Activated CD8-positive, alpha-beta memory T cell treated with anti-CD3 and anti-CD28 coated beads, Interleukin-2, amount 10 ng/mL, durations not matched to agents 7 days and 5 days (primary cell): Measurements from ENCODE around the gene ALDOC. TPM values are rescaled to one million over a fixed set of nuclear protein-coding genes. Genes with fewer than 3 reads are reported as not detected.

Experiments
- ATAC-seq: fragments of 150-1000 bp; cut with Tn5 transposase; one replicate; pipeline ENCODE4 v1.10.0; 2021; ENCODE audit warnings: moderate library complexity
- CTCF ChIA-PET: fragments of 350-600 bp; sonication (Branson Sonifier 250); formaldehyde crosslinking; loops from one replicate; lab custom pipeline; 2021; ENCODE audit warnings: antibody characterized with exemption; lab: Charles Lee
- DNase-seq: peaks from one replicate; pipeline ENCODE4 v3.0.0-alpha.2; 2020
- H3K27ac Mint-ChIP-seq: one replicate; pipeline ENCODE4 v1.8.0; 2021; ENCODE audit warnings: mild to moderate bottlenecking, mixed read lengths
- H3K27me3 Mint-ChIP-seq: one replicate; pipeline ENCODE4 v1.8.0; 2021; ENCODE audit warnings: mixed read lengths
- H3K36me3 Mint-ChIP-seq: one replicate; pipeline ENCODE4 v1.8.0; 2021; ENCODE audit warnings: mild to moderate bottlenecking, mixed read lengths
- H3K4me1 Mint-ChIP-seq: one replicate; pipeline ENCODE4 v1.8.0; 2021; ENCODE audit warnings: mixed read lengths
- H3K4me3 Mint-ChIP-seq: one replicate; pipeline ENCODE4 v1.8.0; 2021; ENCODE audit warnings: mild to moderate bottlenecking, moderate library complexity, mixed read lengths
- H3K9me3 Mint-ChIP-seq: one replicate; pipeline ENCODE4 v1.8.0; 2022; ENCODE audit warnings: low read depth, mixed read lengths
- total RNA-seq, 2 experiments: library from RNA; stranded (reverse); gene quantifications; one replicate each; pipeline ENCODE4 v1.2.3, GENCODE V29; 2021

The ALDOC gene
- total RNA-seq, 2 experiments from 2014 or later = 36.9 to 52.0 TPM

- no peak for ATAC-seq
- Mint-ChIP-seq H3K4me1 (peaks cover 17% of the 10 kb centered on the region), H3K27me3 (no peaks in the 10 kb centered on the region), H3K4me3 (no peak overlapping the region), H3K36me3 (peaks cover 42% of the 10 kb centered on the region), H3K27ac (no peak overlapping the region), H3K9me3 (no peaks in the 10 kb centered on the region)
- DNase-seq = no peak
- CTCF ChIA-PET = no interaction called here
Measured at GRCh38 chr17:28563475-28563874, 13.2 kb downstream of the ALDOC start.

DNA sequence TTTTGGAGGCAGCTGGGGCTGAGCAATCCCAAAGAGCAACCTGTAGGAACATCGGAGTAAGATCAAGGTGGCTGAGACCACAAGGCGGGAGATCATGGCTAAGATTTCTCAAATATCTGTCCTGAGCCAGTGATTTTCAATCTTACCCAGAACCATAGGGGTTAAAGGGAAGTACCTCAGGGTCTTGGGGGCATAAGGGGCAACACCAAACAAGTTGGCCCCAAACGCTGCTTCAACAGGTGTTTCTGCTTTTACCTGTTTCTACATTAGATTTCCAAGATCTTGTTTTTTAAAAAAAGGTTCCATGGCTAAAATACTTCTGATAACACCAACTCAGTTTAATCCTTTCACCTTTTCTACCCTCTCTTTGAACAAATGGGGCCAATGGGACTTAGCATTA lies 21.7 kb downstream of the ALDOC start:
- no peak overlapping the region for H3K4me3 Mint-ChIP-seq
- no peaks in the 10 kb centered on the region for H3K9me3 Mint-ChIP-seq
- H3K27me3 Mint-ChIP-seq = no peaks in the 10 kb centered on the region
- CTCF ChIA-PET = no interaction called here
- peaks cover 32% of the 10 kb centered on the region for H3K4me1 Mint-ChIP-seq
- DNase-seq (no peak), ATAC-seq (no peak)
- H3K36me3 Mint-ChIP-seq = peaks cover 44% of the 10 kb centered on the region
- no peak overlapping the region for H3K27ac Mint-ChIP-seq

GRCh38 chr17:28554565-28554964 lies 22.1 kb downstream of the ALDOC start:
- CTCF ChIA-PET = interaction anchor here (1.8 kb wide), 1 partner anchor 16 kb away, joined by 10 read pairs; no protein-coding TSS in a partner anchor
- Mint-ChIP-seq H3K4me3 (no peak overlapping the region), H3K9me3 (no peaks in the 10 kb centered on the region), H3K27me3 (no peaks in the 10 kb centered on the region), H3K36me3 (peaks cover 39% of the 10 kb centered on the region), H3K4me1 (peaks cover 37% of the 10 kb centered on the region), H3K27ac (no peak overlapping the region)
- no peak for ATAC-seq
- no peak for DNase-seq

DNA sequence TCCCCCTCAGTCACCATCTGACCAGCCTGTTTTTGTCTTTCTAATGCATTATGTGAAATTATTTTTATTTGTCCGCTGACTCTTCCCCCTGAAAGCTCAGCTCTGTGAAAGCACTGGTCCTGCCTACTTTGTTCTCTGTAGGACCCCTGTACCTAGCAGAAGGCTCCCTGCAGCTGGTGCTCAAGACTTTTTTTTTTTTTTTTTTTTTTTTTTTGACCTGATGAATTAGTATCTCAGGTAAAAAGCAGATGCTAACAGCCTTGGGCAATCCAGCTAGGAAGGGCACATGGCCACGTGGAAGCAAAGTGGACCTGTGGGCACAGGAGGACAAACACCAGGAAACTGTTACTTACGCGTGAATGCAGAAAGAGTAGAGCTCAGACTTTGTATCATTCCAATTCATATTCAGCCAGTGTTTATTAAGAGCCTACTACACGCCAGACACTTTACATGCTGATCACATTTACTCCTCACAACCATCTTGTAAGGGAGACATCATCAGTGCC lies 23.6 kb downstream of the ALDOC start:
- Mint-ChIP-seq H3K27ac (peak overlapping the region; percentile 41), H3K9me3 (no peaks in the 10 kb centered on the region)
- CTCF ChIA-PET = interaction anchor here (0.7 to 1.8 kb wide), 4 partner anchors 17 to 136 kb away, joined by 3 to 10 read pairs (median 5); no protein-coding TSS in a partner anchor

GRCh38 chr17:28552176-28552999 lies 24.3 kb downstream of the ALDOC start, which contains the start of gene UNC119:
TSS of gene UNC119 (minus strand) at chr17:28552624. CDS start at chr17:28552557, 67 bp downstream.
- CTCF ChIA-PET = interaction anchor here (1.0 to 2.1 kb wide), 2 partner anchors 19 to 20 kb away, joined by 3 to 11 read pairs; partner anchors contain the start of gene PIGS
- Mint-ChIP-seq H3K27ac (peak within 1 kb of the TSS; percentile 71), H3K9me3 (no peaks in the 10 kb centered on the region), H3K36me3 (peaks cover 35% of the 10 kb centered on the region), H3K4me3 (peak within 1 kb of the TSS; percentile 78), H3K27me3 (no peaks in the 10 kb centered on the region), H3K4me1 (peaks cover 43% of the 10 kb centered on the region)
- DNase-seq (peak; percentile 84), ATAC-seq (peak; percentile 88)

More for the DNA sequence above, 23.6 kb downstream of the ALDOC start:
- peak overlapping the region; percentile 78 for H3K4me3 Mint-ChIP-seq
- peaks cover 33% of the 10 kb centered on the region for H3K36me3 Mint-ChIP-seq
- H3K4me1 Mint-ChIP-seq = peaks cover 45% of the 10 kb centered on the region
- DNase-seq (no peak), ATAC-seq (no peak)
- H3K27me3 Mint-ChIP-seq = no peaks in the 10 kb centered on the region

DNA sequence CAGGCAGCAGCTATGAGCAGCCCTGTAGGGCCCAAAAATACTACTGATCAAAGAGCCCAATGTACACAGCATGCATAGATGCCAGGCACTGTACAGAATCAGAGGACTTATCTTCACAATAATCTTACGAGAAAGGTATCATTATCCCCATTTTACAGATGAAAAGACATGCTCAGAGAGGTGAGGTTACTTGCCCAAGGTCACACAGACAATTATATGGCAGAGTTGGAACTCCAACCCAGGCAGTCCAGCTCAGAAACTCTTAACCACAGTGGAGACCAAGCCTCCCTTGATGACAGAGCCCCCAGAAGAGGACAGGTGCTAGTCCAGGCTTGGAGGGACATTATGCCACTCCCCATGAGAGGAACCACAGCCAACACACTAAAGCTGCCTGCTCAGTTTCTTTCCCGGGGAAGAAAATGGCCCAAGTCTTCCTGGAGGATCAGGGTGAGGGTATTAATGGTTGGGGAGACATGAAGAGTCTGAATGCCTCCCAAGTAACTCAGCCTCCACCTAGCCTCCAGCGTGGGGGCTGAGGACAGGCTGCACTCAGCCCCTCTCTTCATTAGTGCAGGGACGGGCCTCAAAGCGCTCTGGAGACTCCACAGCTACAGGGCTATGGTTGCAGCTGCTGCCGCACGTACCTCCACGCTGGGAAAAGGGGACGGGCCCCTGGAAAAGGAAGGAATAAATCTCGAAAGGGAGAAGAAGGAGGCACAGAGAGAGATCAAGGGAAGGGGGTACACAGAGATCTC lies 25.1 kb downstream of the ALDOC start:
- peaks cover 29% of the 10 kb centered on the region for H3K36me3 Mint-ChIP-seq
- peak overlapping the region; percentile 71 for H3K27ac Mint-ChIP-seq
- H3K4me3 Mint-ChIP-seq = peak overlapping the region; percentile 78
- peaks cover 43% of the 10 kb centered on the region for H3K4me1 Mint-ChIP-seq
- no peak for DNase-seq
- ATAC-seq = no peak
- CTCF ChIA-PET = interaction anchor here (0.8 to 5.1 kb wide), 6 partner anchors 19 to 176 kb away, joined by 3 to 28 read pairs (median 4); partner anchors contain the start of genes ALDOC and PIGS
- no peaks in the 10 kb centered on the region for H3K27me3 Mint-ChIP-seq
- no peaks in the 10 kb centered on the region for H3K9me3 Mint-ChIP-seq

DNA sequence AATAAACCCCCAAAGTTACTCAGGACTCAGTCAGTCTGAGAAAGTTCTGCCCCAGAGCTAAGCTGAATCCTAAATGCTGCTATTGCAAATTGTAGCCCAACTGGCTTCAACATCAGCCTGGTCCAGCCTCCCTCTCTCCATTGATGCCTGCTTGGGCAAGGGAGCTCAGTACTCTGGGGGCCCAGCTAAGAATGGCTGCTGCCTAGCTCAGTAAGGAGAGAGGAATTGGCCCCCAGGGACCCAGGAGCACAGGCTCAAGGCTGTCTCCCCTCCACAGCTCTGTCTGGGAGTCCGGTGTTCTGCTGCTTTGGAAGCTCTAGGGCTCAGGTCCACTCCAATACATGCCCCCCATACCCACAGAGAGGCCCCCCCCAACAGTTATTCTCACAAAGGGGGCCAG lies 25.8 kb downstream of the ALDOC start:
- ATAC-seq (no peak), DNase-seq (no peak)
- Mint-ChIP-seq H3K4me1 (peaks cover 43% of the 10 kb centered on the region), H3K9me3 (no peaks in the 10 kb centered on the region), H3K27ac (peak overlapping the region; percentile 18), H3K36me3 (peaks cover 22% of the 10 kb centered on the region), H3K27me3 (no peaks in the 10 kb centered on the region), H3K4me3 (peak overlapping the region; percentile 78)
- CTCF ChIA-PET = interaction anchor here (0.7 to 5.1 kb wide), 9 partner anchors 10 to 177 kb away, joined by 3 to 28 read pairs (median 4); partner anchors contain the start of genes ALDOC and PIGS

GRCh38 chr17:28549236-28550132 lies 27.2 kb downstream of the ALDOC start:
- peak; percentile 70 for ATAC-seq

GRCh38 chr17:28548417-28549130 lies 28.1 kb downstream of the ALDOC start:
- H3K27ac Mint-ChIP-seq = peak overlapping the region; percentile 87
- peaks cover 43% of the 10 kb centered on the region for H3K4me1 Mint-ChIP-seq
- ATAC-seq (no peak), DNase-seq (no peak)
- H3K4me3 Mint-ChIP-seq = no peak overlapping the region
- no peaks in the 10 kb centered on the region for H3K9me3 Mint-ChIP-seq
- CTCF ChIA-PET = interaction anchor here (0.7 to 5.1 kb wide), 15 partner anchors 12 to 201 kb away, joined by 3 to 28 read pairs (median 3); partner anchors contain the start of genes ALDOC, PIGS, POLDIP2 and SARM1
- no peaks in the 10 kb centered on the region for H3K27me3 Mint-ChIP-seq
- peaks cover 6% of the 10 kb centered on the region for H3K36me3 Mint-ChIP-seq

More at GRCh38 chr17:28549236-28550132, 27.2 kb downstream of the ALDOC start:
- CTCF ChIA-PET = interaction anchor here (0.9 to 5.1 kb wide), 15 partner anchors 9 to 232 kb away, joined by 3 to 28 read pairs (median 5); partner anchors contain the start of genes ALDOC, PIGS, POLDIP2 and SARM1
- peak; percentile 87 for DNase-seq
- no peaks in the 10 kb centered on the region for H3K9me3 Mint-ChIP-seq
- H3K27ac Mint-ChIP-seq = peak overlapping the region; percentile 87
- no peaks in the 10 kb centered on the region for H3K27me3 Mint-ChIP-seq
- H3K4me3 Mint-ChIP-seq = no peak overlapping the region
- peaks cover 14% of the 10 kb centered on the region for H3K36me3 Mint-ChIP-seq
- peaks cover 43% of the 10 kb centered on the region for H3K4me1 Mint-ChIP-seq

DNA sequence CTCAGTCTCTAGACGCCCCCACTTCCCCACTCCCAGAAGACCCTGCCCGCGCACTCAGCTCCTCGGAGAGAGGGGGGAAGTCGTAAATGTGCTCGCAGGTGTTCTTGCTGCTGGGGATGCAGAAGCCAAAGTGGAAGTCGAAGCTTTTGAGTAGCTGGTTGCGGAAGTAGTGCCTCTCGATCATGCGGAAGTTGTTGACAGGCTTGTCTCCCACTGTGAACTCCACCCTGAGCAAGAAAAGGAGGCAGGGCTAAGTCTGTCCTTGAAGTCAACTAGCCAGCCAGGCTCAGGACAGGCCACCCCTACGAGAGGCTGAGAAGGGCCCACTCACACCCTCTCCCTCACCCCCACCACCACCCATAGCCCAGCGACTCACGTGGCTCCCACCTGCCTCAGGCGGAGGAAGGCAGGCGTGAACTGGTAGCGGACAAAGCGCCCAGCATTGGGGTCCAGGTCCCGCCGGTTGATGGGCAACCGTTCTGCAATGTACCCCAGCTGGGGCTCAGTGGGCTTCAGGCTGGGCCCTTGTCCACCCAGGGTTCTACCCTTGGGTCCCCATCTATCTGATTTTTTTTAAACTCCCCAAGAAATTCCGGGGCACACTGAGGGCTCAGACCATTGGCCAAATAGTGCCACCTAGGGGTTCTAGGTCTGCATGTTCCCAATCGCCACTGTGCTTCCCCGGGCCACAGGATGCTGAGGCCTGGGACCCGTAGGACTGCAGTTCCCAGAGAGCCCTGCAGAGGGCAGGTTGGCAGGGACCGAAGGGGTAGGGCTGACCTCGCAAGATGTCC lies 28.9 kb downstream of the ALDOC start:
- ATAC-seq (peak; percentile 17), DNase-seq (peak; percentile 81)
- H3K27ac Mint-ChIP-seq = peak overlapping the region; percentile 87
- peaks cover 41% of the 10 kb centered on the region for H3K4me1 Mint-ChIP-seq
- H3K27me3 Mint-ChIP-seq = no peaks in the 10 kb centered on the region
- H3K9me3 Mint-ChIP-seq = no peaks in the 10 kb centered on the region
- CTCF ChIA-PET = interaction anchor here (0.6 to 5.1 kb wide), 18 partner anchors 11 to 1248 kb away, joined by 3 to 28 read pairs (median 4); partner anchors contain the start of genes ALDOC and PIGS
- peaks cover 3% of the 10 kb centered on the region for H3K36me3 Mint-ChIP-seq
- H3K4me3 Mint-ChIP-seq = no peak overlapping the region

DNA sequence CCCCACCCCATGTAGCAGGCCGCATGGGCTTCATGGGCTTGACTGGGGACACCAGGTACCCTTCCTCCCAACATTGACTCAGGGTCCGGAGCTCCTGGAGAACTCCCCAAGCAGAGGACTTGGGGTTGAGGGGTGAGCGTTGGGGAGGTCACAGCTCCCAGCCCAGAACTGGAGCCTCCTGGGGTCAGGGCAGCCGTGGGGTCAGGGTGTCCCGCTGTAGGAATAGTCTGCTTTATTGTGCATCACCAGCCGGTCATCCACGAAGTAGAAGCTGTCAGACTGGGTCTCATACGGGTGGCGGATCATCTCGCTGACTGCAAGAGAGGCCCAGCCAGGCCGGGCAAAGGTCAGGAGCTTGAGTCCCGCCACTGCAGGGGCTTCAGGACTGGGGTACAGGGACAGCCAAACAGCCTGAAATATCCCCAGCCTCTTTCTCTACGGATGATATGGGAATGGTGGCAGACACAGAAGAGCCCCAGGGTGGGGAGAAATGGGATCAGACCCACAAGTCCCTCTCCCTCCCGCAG lies 29.5 kb downstream of the ALDOC start:
- Mint-ChIP-seq H3K4me1 (peaks cover 39% of the 10 kb centered on the region), H3K36me3 (peaks cover 3% of the 10 kb centered on the region), H3K4me3 (no peak overlapping the region), H3K27ac (peak overlapping the region; percentile 64), H3K27me3 (no peaks in the 10 kb centered on the region), H3K9me3 (no peaks in the 10 kb centered on the region)
- CTCF ChIA-PET = interaction anchor here (0.6 to 5.1 kb wide), 9 partner anchors 11 to 1247 kb away, joined by 3 to 28 read pairs (median 5); partner anchors contain the start of gene ALDOC
- DNase-seq = no peak
- no peak for ATAC-seq
